SK-N-SH treated with all-trans-retinoic acid at 6 μM for 48 hours (cell line): ENCODE results near the gene ACAP2.

Source experiments
- ATAC-seq: fragments of 200-7000 bp; cut with Tn5 transposase; 3 replicates; pipeline ENCODE4 v1.9.1; 2020; ENCODE audit warnings: mild to moderate bottlenecking, moderate library complexity
- BACH2 ChIP-seq: fragments of 250-450 bp; sonication (Bioruptor Pico); IDR thresholded peaks from 2 replicates; pipeline ENCODE4 v1.9.0; 2021; ENCODE audit warnings: mild to moderate bottlenecking, borderline replicate concordance
- CSDC2 ChIP-seq: fragments of 250-450 bp; sonication (Bioruptor Pico); IDR thresholded peaks from 2 replicates; pipeline ENCODE4 v1.5.0; 2020; ENCODE audit warnings: mild to moderate bottlenecking, moderate library complexity
- CSRNP3 ChIP-seq: fragments of 250-450 bp; sonication (Bioruptor Pico); IDR thresholded peaks from 2 replicates; pipeline ENCODE4 v1.5.1; 2021; ENCODE audit warnings: mild to moderate bottlenecking, moderate library complexity
- GLIS3 ChIP-seq: fragments of 250-450 bp; sonication (Bioruptor Pico); IDR thresholded peaks from 2 replicates; pipeline ENCODE4 v1.5.0; 2020; ENCODE audit warnings: mild to moderate bottlenecking, moderate library complexity
- ISL1 ChIP-seq: fragments of 250-450 bp; sonication (Bioruptor Pico); IDR thresholded peaks from 2 replicates; pipeline ENCODE4 v2.1.2; 2022; ENCODE audit warnings: mild to moderate bottlenecking, moderate library complexity
- OSR1 ChIP-seq: fragments of 250-450 bp; sonication (Bioruptor Pico); IDR thresholded peaks from 2 replicates; pipeline ENCODE4 v1.8.0; 2022; ENCODE audit warnings: moderate library complexity, mild to moderate bottlenecking, inconsistent platforms
- PATZ1 ChIP-seq: fragments of 250-450 bp; sonication (Bioruptor Pico); IDR thresholded peaks from 2 replicates; pipeline ENCODE4 v1.8.0; 2020; ENCODE audit warnings: mild to moderate bottlenecking, moderate library complexity, borderline replicate concordance
- POU6F1 ChIP-seq: fragments of 250-450 bp; sonication (Bioruptor Pico); IDR thresholded peaks from 2 replicates; pipeline ENCODE4 v1.8.0; 2021; ENCODE audit warnings: low read depth, mild to moderate bottlenecking, moderate library complexity, borderline replicate concordance
- PPARA ChIP-seq: fragments of 250-450 bp; sonication (Bioruptor Pico); IDR thresholded peaks from 2 replicates; pipeline ENCODE4 v1.5.0; 2020; ENCODE audit warnings: mild to moderate bottlenecking, borderline replicate concordance
- RARB ChIP-seq: fragments of 250-450 bp; sonication (Bioruptor Pico); IDR thresholded peaks from 2 replicates; pipeline ENCODE4 v1.8.0; 2021; ENCODE audit warnings: mild to moderate bottlenecking, moderate library complexity
- SNAI2 ChIP-seq: fragments of 250-450 bp; sonication (Bioruptor Pico); IDR thresholded peaks from 2 replicates; pipeline ENCODE4 v1.5.0; 2020; ENCODE audit warnings: mild to moderate bottlenecking, moderate library complexity
- TOX ChIP-seq: fragments of 250-450 bp; sonication (Bioruptor Pico); IDR thresholded peaks from 2 replicates; pipeline ENCODE4 v1.8.0; 2021; ENCODE audit warnings: mild to moderate bottlenecking, moderate library complexity, borderline replicate concordance
- TSHZ2 ChIP-seq: fragments of 250-450 bp; sonication (Bioruptor Pico); IDR thresholded peaks from 2 replicates; pipeline ENCODE4 v1.5.0; 2020; ENCODE audit warnings: mild to moderate bottlenecking, moderate library complexity
- ZFP30 ChIP-seq: fragments of 450-650 bp; formaldehyde crosslinking; IDR thresholded peaks from 2 replicates; pipeline ENCODE4 v1.5.0; 2022; ENCODE audit warnings: mild to moderate bottlenecking, moderate library complexity
- ZNF565 ChIP-seq: fragments of 450-650 bp; formaldehyde crosslinking; conservative IDR thresholded peaks from 2 replicates; pipeline ENCODE4 v1.5.0; 2020; ENCODE audit warnings: low read depth, mild to moderate bottlenecking, moderate library complexity
- ZNF8 ChIP-seq: fragments of 450-650 bp; formaldehyde crosslinking; IDR thresholded peaks from 2 replicates; pipeline ENCODE4 v1.5.0; 2020; ENCODE audit warnings: mild to moderate bottlenecking, moderate library complexity

ACAP2 gene

GRCh38 chr3:195260280-195260905 lies 182.4 kb downstream of the ACAP2 start:
- TF ChIP-seq PPARA (CRISPR knock-in tag) (no peak), GLIS3 (no peak), POU6F1 (CRISPR knock-in tag) (no peak), TOX (CRISPR knock-in tag) (no peak), RARB (CRISPR knock-in tag) (no peak), PATZ1 (CRISPR knock-in tag) (no peak), ISL1 (CRISPR knock-in tag) (no peak)
- TF ChIP-seq, all 23 proteins: peak for 0
- ATAC-seq = peak; percentile 46

GRCh38 chr3:195259475-195260279 lies 183.1 kb downstream of the ACAP2 start:
- peak; percentile 86 for ATAC-seq
- TF ChIP-seq ZNF8 (CRISPR knock-in tag) = 0 out of 2 replicates have a peak, but pooled peaks have one; percentile 9
- no peak for TF ChIP-seq BACH2 (CRISPR knock-in tag)
- TF ChIP-seq, all 23 proteins: peak for 1

- TF ChIP-seq OSR1 (CRISPR knock-in tag) = no peak
- no peak for TF ChIP-seq ZNF8 (CRISPR knock-in tag)
- TF ChIP-seq ZFP30 = no peak
- TF ChIP-seq TSHZ2 = no peak
- no peak for TF ChIP-seq SNAI2 (CRISPR knock-in tag)
- no peak for TF ChIP-seq ZNF565
- TF ChIP-seq GLIS3 = no peak
- TF ChIP-seq POU6F1 (CRISPR knock-in tag) = no peak
- no peak for TF ChIP-seq CSRNP3 (CRISPR knock-in tag)
- TF ChIP-seq PATZ1 (CRISPR knock-in tag) = no peak
- TF ChIP-seq CSDC2 (CRISPR knock-in tag) = no peak
These were observed 183.7 kb downstream of the ACAP2 start for GRCh38 chr3:195259154-195259474.

More at GRCh38 chr3:195259154-195259474, 183.7 kb downstream of the ACAP2 start:
- peak; percentile 32 for ATAC-seq
